OCI-LY1 (cell line): Measurements from ENCODE around the gene EML4.

ENCODE experiments used
- H2AFZ ChIP-seq: fragments of 200-600 bp; sonication (generic), shearing (Covaris generic); 2 replicates; pipeline ENCODE4 v1.6.0; 2014; ENCODE audit warnings: antibody characterized with exemption, mild to moderate bottlenecking, low read length
- H3F3A ChIP-seq: fragments of 200-600 bp; sonication (generic), shearing (Covaris generic); 2 replicates; pipeline ENCODE4 v1.6.0; 2014; ENCODE audit warnings: mild to moderate bottlenecking, antibody characterized with exemption, low read length, moderate library complexity; ENCODE audit not compliant: insufficient read depth
- H3K27ac ChIP-seq: fragments of 200-600 bp; sonication (generic); 2 replicates; pipeline ENCODE4 v1.5.1; 2014; ENCODE audit warnings: low read length, mixed run types, mild to moderate bottlenecking, low read depth; ENCODE audit not compliant: poor library complexity, severe bottlenecking
- H3K27me3 ChIP-seq: fragments of 200-600 bp; sonication (generic); 2 replicates; pipeline ENCODE4 v1.6.0; 2014; ENCODE audit warnings: antibody characterized with exemption, mild to moderate bottlenecking, low read length, moderate library complexity; ENCODE audit not compliant: insufficient read depth
- H3K36me3 ChIP-seq: fragments of 200-600 bp; sonication (generic); 2 replicates; pipeline ENCODE4 v1.6.1; 2014; ENCODE audit warnings: mild to moderate bottlenecking, antibody characterized with exemption, low read length, moderate library complexity, mixed read lengths; ENCODE audit not compliant: insufficient read depth
- H3K4me1 ChIP-seq: fragments of 200-600 bp; sonication (generic); 2 replicates; pipeline ENCODE4 v1.5.1; 2014; ENCODE audit warnings: mild to moderate bottlenecking, low read length, moderate library complexity; ENCODE audit not compliant: insufficient read depth, severe bottlenecking
- H3K4me2 ChIP-seq: fragments of 200-600 bp; sonication (generic), shearing (Covaris generic); 2 replicates; pipeline ENCODE4 v1.6.1; 2014; ENCODE audit warnings: low read length
- H3K4me3 ChIP-seq: fragments of 200-600 bp; sonication (generic); 2 replicates; pipeline ENCODE4 v1.5.1; 2014; ENCODE audit warnings: low read length, low read depth, mild to moderate bottlenecking, mixed read lengths; ENCODE audit not compliant: poor library complexity, severe bottlenecking
- H3K79me2 ChIP-seq: fragments of 200-600 bp; shearing (Covaris generic); 2 replicates; pipeline ENCODE4 v1.6.1; 2016; ENCODE audit warnings: mixed run types, low read length, mixed read lengths; ENCODE audit not compliant: insufficient read depth
- H3K9ac ChIP-seq: fragments of 200-600 bp; sonication (generic), shearing (Covaris generic); 2 replicates; pipeline ENCODE4 v1.6.1; 2014; ENCODE audit warnings: mild to moderate bottlenecking, low read length, mixed read lengths
- H3K9me2 ChIP-seq: fragments of 200-600 bp; sonication (generic), shearing (Covaris generic); 2 replicates; pipeline ENCODE4 v1.6.1; 2014; ENCODE audit warnings: low read depth, mild to moderate bottlenecking, low read length, mixed read lengths
- H3K9me3 ChIP-seq: fragments of 200-600 bp; shearing (Covaris generic); 2 replicates; pipeline ENCODE4 v1.6.1; 2014; ENCODE audit warnings: low read length, mixed read lengths
- H4K20me1 ChIP-seq: fragments of 200-600 bp; sonication (generic), shearing (Covaris generic); 2 replicates; pipeline ENCODE4 v1.6.0; 2016; ENCODE audit warnings: mild to moderate bottlenecking, low read length; ENCODE audit not compliant: insufficient read depth
- EZH2 ChIP-seq: fragments of 200-600 bp; sonication (generic), shearing (Covaris generic); IDR thresholded peaks from 2 replicates; pipeline ENCODE4 v1.8.0; 2017; ENCODE audit warnings: borderline replicate concordance, mixed run types, mild to moderate bottlenecking, antibody characterized with exemption, low read length, moderate library complexity, mixed read lengths
- TF ChIP-seq, protein P1 (sequence below): fragments of 200-600 bp; sonication (generic), shearing (Covaris generic); IDR thresholded peaks from 2 replicates; pipeline ENCODE4 v1.5.1; 2017; ENCODE audit warnings: mild to moderate bottlenecking, antibody characterized with exemption, low read length, moderate library complexity, mixed read lengths

EML4 gene

GRCh38 chr2:42218712-42219111 lies 49.6 kb downstream of the EML4 start:
- Histone ChIP-seq H3K9me2 (no peaks in the 10 kb centered on the region), H3K4me3 (no peak overlapping the region), H3K4me2 (no peak overlapping the region), H3K4me1 (no peaks in the 10 kb centered on the region), H3K9ac (no peak overlapping the region), H3F3A (no peaks in the 10 kb centered on the region), H3K36me3 (no peaks in the 10 kb centered on the region), H3K9me3 (no peaks in the 10 kb centered on the region), H3K27ac (no peak overlapping the region), H2AFZ (no peak overlapping the region), H3K27me3 (no peaks in the 10 kb centered on the region), H4K20me1 (no peaks in the 10 kb centered on the region), H3K79me2 (no peaks in the 10 kb centered on the region)
- TF ChIP-seq, protein P1, sequence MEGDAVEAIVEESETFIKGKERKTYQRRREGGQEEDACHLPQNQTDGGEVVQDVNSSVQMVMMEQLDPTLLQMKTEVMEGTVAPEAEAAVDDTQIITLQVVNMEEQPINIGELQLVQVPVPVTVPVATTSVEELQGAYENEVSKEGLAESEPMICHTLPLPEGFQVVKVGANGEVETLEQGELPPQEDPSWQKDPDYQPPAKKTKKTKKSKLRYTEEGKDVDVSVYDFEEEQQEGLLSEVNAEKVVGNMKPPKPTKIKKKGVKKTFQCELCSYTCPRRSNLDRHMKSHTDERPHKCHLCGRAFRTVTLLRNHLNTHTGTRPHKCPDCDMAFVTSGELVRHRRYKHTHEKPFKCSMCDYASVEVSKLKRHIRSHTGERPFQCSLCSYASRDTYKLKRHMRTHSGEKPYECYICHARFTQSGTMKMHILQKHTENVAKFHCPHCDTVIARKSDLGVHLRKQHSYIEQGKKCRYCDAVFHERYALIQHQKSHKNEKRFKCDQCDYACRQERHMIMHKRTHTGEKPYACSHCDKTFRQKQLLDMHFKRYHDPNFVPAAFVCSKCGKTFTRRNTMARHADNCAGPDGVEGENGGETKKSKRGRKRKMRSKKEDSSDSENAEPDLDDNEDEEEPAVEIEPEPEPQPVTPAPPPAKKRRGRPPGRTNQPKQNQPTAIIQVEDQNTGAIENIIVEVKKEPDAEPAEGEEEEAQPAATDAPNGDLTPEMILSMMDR = no peak
- no peak for TF ChIP-seq EZH2

DNA sequence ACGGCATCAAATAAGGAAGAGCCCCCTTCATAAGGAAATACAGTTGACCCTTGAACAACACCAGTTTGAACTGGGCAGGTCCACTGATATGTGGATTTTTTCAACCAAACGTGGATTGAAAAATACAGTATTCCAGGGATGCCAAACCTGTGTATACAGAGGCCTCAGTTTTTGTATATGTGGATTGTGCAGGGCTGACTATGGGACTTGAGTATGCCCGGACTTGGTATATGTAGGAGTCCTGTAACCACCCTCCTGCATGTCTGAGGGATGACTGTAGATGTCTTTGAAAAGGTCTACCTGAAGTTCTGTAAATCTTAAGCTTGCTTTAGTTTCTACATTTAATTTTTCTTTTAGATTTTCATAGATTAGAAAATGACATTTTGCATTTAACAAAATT lies 50.0 kb downstream of the EML4 start:
- no peak for TF ChIP-seq EZH2
- TF ChIP-seq, protein P1 = no peak
- Histone ChIP-seq H3K9me3 (no peaks in the 10 kb centered on the region), H3K36me3 (no peaks in the 10 kb centered on the region), H3K27me3 (no peaks in the 10 kb centered on the region), H3F3A (no peaks in the 10 kb centered on the region), H3K4me1 (no peaks in the 10 kb centered on the region), H3K4me3 (no peak overlapping the region), H3K9ac (no peak overlapping the region), H3K4me2 (no peak overlapping the region), H3K27ac (no peak overlapping the region), H3K79me2 (no peaks in the 10 kb centered on the region), H3K9me2 (no peaks in the 10 kb centered on the region), H4K20me1 (no peaks in the 10 kb centered on the region), H2AFZ (no peak overlapping the region)

DNA sequence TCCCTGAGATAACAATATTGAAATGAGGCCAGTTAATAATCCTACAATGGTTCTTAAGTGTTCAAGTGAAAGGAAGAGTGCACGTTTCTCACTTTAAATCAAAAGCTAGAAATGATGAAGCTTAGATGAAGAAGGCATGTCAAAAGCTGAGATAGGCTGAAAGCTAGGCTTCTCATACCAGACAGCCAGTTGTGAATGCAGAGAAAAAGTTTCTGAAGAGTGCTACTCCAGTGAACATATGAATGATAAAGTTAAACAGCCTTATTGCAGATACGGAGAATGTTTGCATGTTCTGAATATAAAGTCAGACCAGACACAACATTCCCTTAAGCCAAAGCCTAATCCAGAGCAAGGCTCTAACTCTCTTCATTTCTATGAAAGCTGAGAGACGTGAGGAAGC lies 51.4 kb downstream of the EML4 start:
- H2AFZ ChIP-seq = no peak overlapping the region
- H3K9me2 ChIP-seq = no peaks in the 10 kb centered on the region
- no peaks in the 10 kb centered on the region for H3K4me1 ChIP-seq
- H3K27ac ChIP-seq = no peak overlapping the region
- H3K4me3 ChIP-seq = no peak overlapping the region
- TF ChIP-seq EZH2 = no peak
- TF ChIP-seq, protein P1 = no peak
- H3F3A ChIP-seq = no peaks in the 10 kb centered on the region
- H4K20me1 ChIP-seq = no peaks in the 10 kb centered on the region
- no peak overlapping the region for H3K4me2 ChIP-seq
- H3K9me3 ChIP-seq = no peaks in the 10 kb centered on the region
- no peaks in the 10 kb centered on the region for H3K36me3 ChIP-seq
- H3K27me3 ChIP-seq = no peaks in the 10 kb centered on the region
- no peaks in the 10 kb centered on the region for H3K79me2 ChIP-seq
- no peak overlapping the region for H3K9ac ChIP-seq
